ENCODE results near the gene NAT9.

GRCh38 chr17:74822939-74823367 lies 46.8 kb upstream of the NAT9 start:
- TF ChIP-seq, protein P1, sequence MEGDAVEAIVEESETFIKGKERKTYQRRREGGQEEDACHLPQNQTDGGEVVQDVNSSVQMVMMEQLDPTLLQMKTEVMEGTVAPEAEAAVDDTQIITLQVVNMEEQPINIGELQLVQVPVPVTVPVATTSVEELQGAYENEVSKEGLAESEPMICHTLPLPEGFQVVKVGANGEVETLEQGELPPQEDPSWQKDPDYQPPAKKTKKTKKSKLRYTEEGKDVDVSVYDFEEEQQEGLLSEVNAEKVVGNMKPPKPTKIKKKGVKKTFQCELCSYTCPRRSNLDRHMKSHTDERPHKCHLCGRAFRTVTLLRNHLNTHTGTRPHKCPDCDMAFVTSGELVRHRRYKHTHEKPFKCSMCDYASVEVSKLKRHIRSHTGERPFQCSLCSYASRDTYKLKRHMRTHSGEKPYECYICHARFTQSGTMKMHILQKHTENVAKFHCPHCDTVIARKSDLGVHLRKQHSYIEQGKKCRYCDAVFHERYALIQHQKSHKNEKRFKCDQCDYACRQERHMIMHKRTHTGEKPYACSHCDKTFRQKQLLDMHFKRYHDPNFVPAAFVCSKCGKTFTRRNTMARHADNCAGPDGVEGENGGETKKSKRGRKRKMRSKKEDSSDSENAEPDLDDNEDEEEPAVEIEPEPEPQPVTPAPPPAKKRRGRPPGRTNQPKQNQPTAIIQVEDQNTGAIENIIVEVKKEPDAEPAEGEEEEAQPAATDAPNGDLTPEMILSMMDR (conservative IDR thresholded peaks at IDR 0.05 in 1 of 2, IDR thresholded peaks at IDR 0.05 in 1 of 2; ENCODE audit: low read depth in 1 of 2, low read length in 2 of 2), result no peak
- no peak for TF ChIP-seq EZH2 (IDR thresholded peaks at IDR 0.05; ENCODE audit: low read length, missing control alignments)
